K562 (cell line): ENCODE measurements around the gene NME7. TPM values are rescaled to one million over a fixed set of nuclear protein-coding genes. Genes with fewer than 3 reads are reported as not detected.

Experiments
- ASH1L ChIP-seq: fragments of 450-650 bp; IDR thresholded peaks from 2 replicates; pipeline ENCODE4 v1.6.1; 2018; ENCODE audit warnings: borderline replicate concordance, mild to moderate bottlenecking, low read depth; ENCODE audit not compliant: partially characterized antibody
- ATF1 ChIP-seq, 2 experiments: fragments of 450-650 bp in 1 of 2; IDR thresholded peaks; 2 replicates each; pipeline ENCODE4 v1.6.1; 2016; ENCODE audit warnings: missing compliant biosample characterization in 1 of 2, missing genetic modification characterization in 1 of 2
- ATF6 ChIP-seq: sonication (generic); formaldehyde crosslinking; IDR thresholded peaks from 2 replicates; pipeline ENCODE4 v1.4.0; 2020; ENCODE audit warnings: mild to moderate bottlenecking, missing genetic modification reagents
- CUX1 ChIP-seq: fragments of 200-800 bp; sonication (Bioruptor generic); IDR thresholded peaks from 2 replicates; pipeline ENCODE4 v1.6.1; 2016; ENCODE audit warnings: missing genetic modification characterization, missing compliant biosample characterization
- CXXC5 ChIP-seq: fragments of 250-450 bp; sonication (Bioruptor Pico); IDR thresholded peaks from 2 replicates; pipeline ENCODE4 v1.8.0; 2022; ENCODE audit warnings: inconsistent platforms, mild to moderate bottlenecking, moderate library complexity
- KAT7 ChIP-seq: sonication (generic); formaldehyde crosslinking; IDR thresholded peaks from 2 replicates; pipeline ENCODE4 v1.8.0; 2022; ENCODE audit warnings: missing genetic modification reagents, mild to moderate bottlenecking, borderline replicate concordance
- RCOR1 ChIP-seq, 2 experiments: IDR thresholded peaks; 2 replicates each; pipeline ENCODE4 v1.6.1; 2012; ENCODE audit warnings: low read depth in 2 of 2, low read length in 2 of 2, borderline replicate concordance in 1 of 2, improper control_type of control experiment in 1 of 2
- TEAD4 ChIP-seq, 2 experiments: sonication (generic) in 1 of 2; formaldehyde crosslinking in 1 of 2; IDR thresholded peaks; 2 replicates each; pipeline versions ENCODE4 v1.6.1 to v1.8.0; 2012 to 2022; ENCODE audit warnings: borderline replicate concordance in 1 of 2, inconsistent platforms in 1 of 2, low read length in 1 of 2, mild to moderate bottlenecking in 1 of 2, missing genetic modification reagents in 1 of 2
- ZNF316 ChIP-seq: fragments of 450-650 bp; IDR thresholded peaks from 2 replicates; pipeline ENCODE4 v1.6.1; 2016
- ZNF347 ChIP-seq: fragments of 450-650 bp; formaldehyde crosslinking; IDR thresholded peaks from 2 replicates; pipeline ENCODE4 v1.4.0; 2020; ENCODE audit warnings: low read depth, mild to moderate bottlenecking, moderate library complexity
- ZNF668 ChIP-seq: fragments of 250-450 bp; sonication (Bioruptor Pico); IDR thresholded peaks from 2 replicates; pipeline ENCODE4 v1.8.0; 2022; ENCODE audit warnings: mild to moderate bottlenecking, inconsistent platforms
- polyA plus RNA-seq, 8 experiments: library from polyadenylated mRNA; depleted of rRNA in 4 of 8; stranded (reverse) in 5 of 8; unstranded in 3 of 8; fragments of >200 nt; fragmentation: Nextera tagmentation in 2 of 8; fragmentation: Illumina TruSeq in 1 of 8; extraction: Ambion mirVana in 2 of 8; extraction: Trizol in 1 of 8; gene quantifications; 2 replicates each; pipeline versions ENCODE4 v1.2.1 to v1.2.3, GENCODE V29; 2011 to 2014; ENCODE audit warnings: inconsistent platforms in 1 of 8, missing spikeins in 1 of 8
- total RNA-seq, 7 experiments: library from RNA; depleted of rRNA in 6 of 7; stranded (reverse); fragments of >200 nt in 6 of 7; fragmentation: Illumina TruSeq in 2 of 7; extraction: Trizol in 2 of 7; gene quantifications; 2 replicates each; pipeline versions ENCODE4 v1.2.1 to v1.2.3, GENCODE V29; 2011 to 2021; ENCODE audit warnings: low replicate concordance in 1 of 7
- TF ChIP-seq, protein P1 (sequence below): fragments of 250-450 bp; sonication (Bioruptor Pico); IDR thresholded peaks from 2 replicates; pipeline ENCODE4 v1.5.0; 2021; ENCODE audit warnings: mild to moderate bottlenecking, borderline replicate concordance

The NME7 gene
- total and polyA plus RNA-seq, 9 of the 15 experiments (the other 6 are each of a cell fraction or from before 2014, with no cell fraction given), result 7.9 to 43.2 (median 23.9) TPM

GRCh38 chr1:169148472-169149252 is 218.9 kb downstream of the NME7 start (continued):
- TF ChIP-seq ATF6 (CRISPR knock-in tag) (no peak), KAT7 (CRISPR knock-in tag) (no peak), CUX1 (CRISPR knock-in tag) (no peak), ASH1L (no peak), TEAD4 (IDR thresholded peaks at IDR 0.05; ENCODE audit: low read length) (no peak), TEAD4 (CRISPR knock-in tag; IDR thresholded peaks at IDR 0.05; ENCODE audit: borderline replicate concordance) (no peak), ZNF316 (peak; percentile 75), RCOR1 (IDR thresholded peaks at IDR 0.05; ENCODE audit: borderline replicate concordance in 1 of 2, low read depth in 2 of 2, low read length in 2 of 2) (no peak), ZNF347 (CRISPR knock-in tag) (no peak), ZNF668 (CRISPR knock-in tag) (no peak), CXXC5 (CRISPR knock-in tag) (no peak), ATF1 (CRISPR knock-in tag; IDR thresholded peaks at IDR 0.05) (no peak), ATF1 (tag; IDR thresholded peaks at IDR 0.05) (no peak)
- TF ChIP-seq, protein P1, sequence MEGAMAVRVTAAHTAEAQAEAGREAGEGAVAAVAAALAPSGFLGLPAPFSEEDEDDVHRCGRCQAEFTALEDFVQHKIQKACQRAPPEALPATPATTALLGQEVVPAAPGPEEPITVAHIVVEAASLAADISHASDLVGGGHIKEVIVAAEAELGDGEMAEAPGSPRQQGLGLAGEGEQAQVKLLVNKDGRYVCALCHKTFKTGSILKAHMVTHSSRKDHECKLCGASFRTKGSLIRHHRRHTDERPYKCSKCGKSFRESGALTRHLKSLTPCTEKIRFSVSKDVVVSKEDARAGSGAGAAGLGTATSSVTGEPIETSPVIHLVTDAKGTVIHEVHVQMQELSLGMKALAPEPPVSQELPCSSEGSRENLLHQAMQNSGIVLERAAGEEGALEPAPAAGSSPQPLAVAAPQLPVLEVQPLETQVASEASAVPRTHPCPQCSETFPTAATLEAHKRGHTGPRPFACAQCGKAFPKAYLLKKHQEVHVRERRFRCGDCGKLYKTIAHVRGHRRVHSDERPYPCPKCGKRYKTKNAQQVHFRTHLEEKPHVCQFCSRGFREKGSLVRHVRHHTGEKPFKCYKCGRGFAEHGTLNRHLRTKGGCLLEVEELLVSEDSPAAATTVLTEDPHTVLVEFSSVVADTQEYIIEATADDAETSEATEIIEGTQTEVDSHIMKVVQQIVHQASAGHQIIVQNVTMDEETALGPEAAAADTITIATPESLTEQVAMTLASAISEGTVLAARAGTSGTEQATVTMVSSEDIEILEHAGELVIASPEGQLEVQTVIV, result no peak
